GM18868 (cell line): ENCODE results near the gene TAS1R3.

Experiments
- ATAC-seq: cut with Tn5 transposase; IDR thresholded peaks from one replicate; pipeline ENCODE4 v1.9.1; 2021; ENCODE audit warnings: mild to moderate bottlenecking, moderate library complexity; ENCODE audit not compliant: unreplicated experiment

TAS1R3 gene

GRCh38 chr1:1320666-1321448, 10.2 kb upstream of the TAS1R3 start:
- ATAC-seq: no peak

- no peak for ATAC-seq
Observed at GRCh38 chr1:1321477-1321876, 9.6 kb upstream of the TAS1R3 start.

- no peak for ATAC-seq
Observed at GRCh38 chr1:1322418-1322817, 8.7 kb upstream of the TAS1R3 start.

- ATAC-seq: no peak
Observed at GRCh38 chr1:1322952-1323351, 8.1 kb upstream of the TAS1R3 start.

GRCh38 chr1:1324084-1324523, 7.0 kb upstream of the TAS1R3 start:
- peak; percentile 25 for ATAC-seq

- peak; percentile 81 for ATAC-seq
Observed at GRCh38 chr1:1324524-1325287, 6.4 kb upstream of the TAS1R3 start, which contains the start of the genes CPTP and INTS11. CPTP (plus strand) TSS chr1:1324802; CDS start chr1:1326911, 2,109 bp downstream. INTS11 (minus strand) TSS chr1:1324660; CDS start chr1:1324608, 52 bp downstream.

- no peak for ATAC-seq
Observed at GRCh38 chr1:1325288-1326074, 5.6 kb upstream of the TAS1R3 start.

- no peak for ATAC-seq
Observed at GRCh38 chr1:1326075-1326605, 4.9 kb upstream of the TAS1R3 start.

- no peak for ATAC-seq
Observed at GRCh38 chr1:1327291-1327690, 3.8 kb upstream of the TAS1R3 start.

GRCh38 chr1:1328254-1328653, 2.8 kb upstream of the TAS1R3 start:
- ATAC-seq: no peak

GRCh38 chr1:1329304-1330210, 1.5 kb upstream of the TAS1R3 start:
- no peak for ATAC-seq

- ATAC-seq: no peak
Observed at GRCh38 chr1:1330366-1331067, 563 bp upstream of the TAS1R3 start.

GRCh38 chr1:1332031-1332755, 1.1 kb downstream of the TAS1R3 start:
- ATAC-seq: no peak

GRCh38 chr1:1332774-1333480, 1.8 kb downstream of the TAS1R3 start:
- no peak for ATAC-seq

- ATAC-seq: no peak
Observed at GRCh38 chr1:1333551-1334241, 2.6 kb downstream of the TAS1R3 start.

GRCh38 chr1:1334835-1335234, 3.8 kb downstream of the TAS1R3 start:
- no peak for ATAC-seq

GRCh38 chr1:1335283-1335682, 4.2 kb downstream of the TAS1R3 start:
- no peak for ATAC-seq
